MCF 10A (cell line): ENCODE measurements around the gene CACNA2D4. TPM values are rescaled to one million over a fixed set of nuclear protein-coding genes. Genes with fewer than 3 reads are reported as not detected.

Experiments
- BruUV-seq: library from RNA; stranded (reverse); fragments of 400-500 nt; replicated peaks from 2 replicates; lab custom pipeline; 2021; lab: Mats Ljungman, UMichigan
- CTCF ChIA-PET: fragments of 300-600 bp; sonication (Branson Sonifier 250); formaldehyde crosslinking; extraction: SDS; loops from one replicate; lab custom pipeline; 2021; ENCODE audit warnings: antibody characterized with exemption, inconsistent platforms; lab: Yijun Ruan, JAX
- POLR2A ChIA-PET: fragments of 300-600, 350-650 bp; sonication (Branson Sonifier 250); formaldehyde crosslinking; extraction: SDS; loops from one replicate; lab custom pipeline; 2020; ENCODE audit warnings: antibody characterized with exemption, inconsistent platforms; lab: Yijun Ruan, JAX
- DNase-seq: peaks from one replicate; pipeline ENCODE4 v3.0.0-alpha.2; 2018; ENCODE audit not compliant: unreplicated experiment
- H3K27ac Mint-ChIP-seq: one replicate; pipeline ENCODE4 v1.8.0; 2022; ENCODE audit warnings: mild to moderate bottlenecking, low read depth, mixed read lengths; ENCODE audit not compliant: unreplicated experiment
- H3K27me3 Mint-ChIP-seq: one replicate; pipeline ENCODE4 v1.8.0; 2022; ENCODE audit warnings: mixed read lengths; ENCODE audit not compliant: insufficient read depth, unreplicated experiment
- H3K36me3 Mint-ChIP-seq: one replicate; pipeline ENCODE4 v1.8.0; 2022; ENCODE audit warnings: mild to moderate bottlenecking, moderate library complexity, mixed read lengths; ENCODE audit not compliant: insufficient read depth, unreplicated experiment
- H3K4me1 Mint-ChIP-seq: one replicate; pipeline ENCODE4 v1.8.0; 2022; ENCODE audit warnings: mixed read lengths; ENCODE audit not compliant: insufficient read depth, unreplicated experiment
- H3K4me3 Mint-ChIP-seq: one replicate; pipeline ENCODE4 v1.8.0; 2022; ENCODE audit warnings: mild to moderate bottlenecking, moderate library complexity, mixed read lengths; ENCODE audit not compliant: unreplicated experiment
- H3K9me3 Mint-ChIP-seq: one replicate; pipeline ENCODE4 v1.8.0; 2022; ENCODE audit warnings: mixed read lengths; ENCODE audit not compliant: unreplicated experiment
- CTCF ChIP-seq: fragments of 200-600 bp; IDR thresholded peaks from one replicate; pipeline ENCODE4 v1.8.0; 2022; ENCODE audit warnings: antibody characterized with exemption, mild to moderate bottlenecking; ENCODE audit not compliant: unreplicated experiment
- intact Hi-C: fragments of 100-400 bp; cut with micrococcal nuclease; formaldehyde crosslinking; loops from 2 replicates; pipeline ENCODE4 v1.14.1; 2022
- total RNA-seq: library from RNA; stranded (reverse); gene quantifications from 2 replicates; pipeline ENCODE4 v1.2.3, GENCODE V29; 2022

CACNA2D4 gene
- total RNA-seq, 1 experiment from 2014 or later: not detected

GRCh38 chr12:1915082-1915968 lies 3.1 kb downstream of the CACNA2D4 start:
- CTCF ChIA-PET: interaction anchor here (0.7 to 2.2 kb wide), 2 partner anchors 25 to 432 kb away, joined by 3 to 12 read pairs; no protein-coding TSS in a partner anchor
- no TSS peak for BruUV-seq
- Mint-ChIP-seq H3K27me3 (peaks cover 15% of the 10 kb centered on the region), H3K27ac (no peak overlapping the region), H3K9me3 (no peaks in the 10 kb centered on the region), H3K36me3 (no peaks in the 10 kb centered on the region), H3K4me1 (no peaks in the 10 kb centered on the region), H3K4me3 (no peak overlapping the region)
- intact Hi-C loops: no loop called here
- no peak for TF ChIP-seq CTCF
- DNase-seq: no peak
- POLR2A ChIA-PET: no interaction called here

GRCh38 chr12:1914114-1914911 lies 4.1 kb downstream of the CACNA2D4 start:
- ChIA-PET CTCF (interaction anchor here (0.7 to 1.0 kb wide), 4 partner anchors 25 to 810 kb away, joined by 3 to 4 read pairs (median 3); no protein-coding TSS in a partner anchor), POLR2A (interaction anchor here (0.6 kb wide), 1 partner anchor 101 kb away, joined by 3 read pairs; no protein-coding TSS in a partner anchor)
- Mint-ChIP-seq H3K9me3 (no peaks in the 10 kb centered on the region), H3K4me1 (no peaks in the 10 kb centered on the region), H3K4me3 (no peak overlapping the region), H3K36me3 (no peaks in the 10 kb centered on the region), H3K27me3 (peaks cover 15% of the 10 kb centered on the region), H3K27ac (no peak overlapping the region)
- intact Hi-C loops: no loop called here
- BruUV-seq: no TSS peak
- TF ChIP-seq CTCF: no peak
- DNase-seq: no peak

GRCh38 chr12:1913377-1914113 lies 4.9 kb downstream of the CACNA2D4 start:
- H3K4me1 Mint-ChIP-seq: no peaks in the 10 kb centered on the region

More at GRCh38 chr12:1913377-1914113, 4.9 kb downstream of the CACNA2D4 start:
- intact Hi-C loops: no loop called here
- DNase-seq: no peak
- CTCF ChIA-PET: interaction anchor here (0.6 to 1.0 kb wide), 4 partner anchors 26 to 810 kb away, joined by 3 to 4 read pairs (median 3); no protein-coding TSS in a partner anchor
- Mint-ChIP-seq H3K9me3 (peaks cover 6% of the 10 kb centered on the region), H3K27ac (no peak overlapping the region), H3K27me3 (peaks cover 15% of the 10 kb centered on the region), H3K36me3 (no peaks in the 10 kb centered on the region), H3K4me3 (no peak overlapping the region)
- POLR2A ChIA-PET: interaction anchor here (0.6 kb wide), 1 partner anchor 101 kb away, joined by 3 read pairs; no protein-coding TSS in a partner anchor
- BruUV-seq: no TSS peak
- no peak for TF ChIP-seq CTCF
